ENCODE data around the gene ZSCAN10.

Gene ZSCAN10

DNA sequence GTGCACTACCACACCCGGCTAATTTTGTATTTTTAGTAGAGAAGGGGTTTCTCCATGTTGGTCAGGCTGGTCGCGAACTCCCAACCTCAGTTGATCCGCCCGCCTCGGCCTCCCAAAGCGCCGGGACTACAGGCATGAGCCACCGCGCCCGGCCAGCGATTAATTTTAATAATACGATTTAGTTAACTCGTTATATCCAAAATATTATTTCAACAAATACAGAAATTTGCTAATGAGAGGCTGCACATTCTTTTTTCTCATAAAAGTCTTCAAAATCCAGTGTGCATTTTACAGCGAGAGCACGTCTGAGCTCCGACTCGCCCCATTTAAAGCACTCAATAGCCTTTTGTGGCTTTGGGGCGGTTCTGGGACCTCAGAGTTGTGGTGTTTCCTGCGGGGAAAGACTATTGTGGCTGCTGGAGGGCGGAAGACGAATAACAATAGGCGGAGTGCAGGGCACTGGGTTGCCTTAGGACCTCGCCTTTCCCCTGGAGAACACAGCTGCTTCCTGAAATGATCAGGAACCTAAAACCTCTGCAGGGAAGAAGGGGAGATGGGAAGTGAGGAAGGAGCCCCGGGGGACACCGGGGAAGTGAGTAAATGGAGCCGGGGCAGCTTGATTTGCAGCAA is 2.9 kb upstream of the ZSCAN10 start:
- DNase-seq: peak; percentile 65

DNA sequence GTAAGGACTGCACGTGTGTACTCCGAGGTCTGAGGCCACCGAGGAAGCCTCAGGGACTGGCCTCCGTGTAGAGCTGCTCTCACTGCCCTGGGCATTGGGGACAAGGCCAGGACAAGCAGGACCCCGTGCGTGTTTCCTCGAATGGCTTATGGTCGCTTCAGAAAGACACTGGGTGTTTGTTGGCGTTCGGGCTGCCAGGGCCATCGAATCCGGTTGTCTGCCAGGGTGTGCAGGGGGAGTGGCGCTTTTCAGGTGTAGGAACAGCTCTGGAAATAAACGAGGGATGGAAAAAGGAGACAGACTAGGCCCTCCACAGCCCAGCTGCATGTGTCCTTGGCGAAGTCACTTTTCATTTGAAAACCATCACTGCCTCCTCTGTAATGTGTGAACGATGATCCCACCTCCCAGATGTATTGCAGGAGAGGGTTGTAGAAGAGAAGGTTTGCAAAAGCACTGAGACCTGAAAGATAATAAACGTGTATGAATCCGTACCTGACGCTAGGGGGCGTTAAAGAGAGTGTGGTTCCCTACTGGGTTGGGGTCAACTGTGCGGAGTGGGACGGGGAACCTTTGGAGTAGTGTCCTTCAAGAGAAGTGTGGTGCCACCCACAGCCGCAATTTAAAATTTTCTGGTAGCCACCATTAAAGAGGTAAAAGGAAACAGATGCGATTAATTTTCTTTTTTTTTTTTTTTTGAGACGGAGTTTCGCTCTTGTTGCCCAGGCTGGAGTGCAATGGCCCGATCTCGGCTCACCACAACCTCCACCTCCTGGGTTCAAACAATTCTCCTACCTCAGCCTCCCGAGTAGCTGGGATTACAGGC is 2.1 kb upstream of the ZSCAN10 start:
- DNase-seq: no peak

- peak; percentile 93 for DNase-seq
Measured at GRCh38 chr16:3099732-3100499, 822 bp upstream of the ZSCAN10 start.

- DNase-seq: no peak
Measured at GRCh38 chr16:3099395-3099731, 269 bp upstream of the ZSCAN10 start.

GRCh38 chr16:3097266-3097665 is 1.8 kb downstream of the ZSCAN10 start:
- DNase-seq: no peak

- DNase-seq: no peak
Measured at GRCh38 chr16:3096362-3096761, 2.7 kb downstream of the ZSCAN10 start.

GRCh38 chr16:3095869-3096268 is 3.2 kb downstream of the ZSCAN10 start:
- DNase-seq: no peak

GRCh38 chr16:3094289-3095027 is 4.6 kb downstream of the ZSCAN10 start:
- no peak for DNase-seq

DNA sequence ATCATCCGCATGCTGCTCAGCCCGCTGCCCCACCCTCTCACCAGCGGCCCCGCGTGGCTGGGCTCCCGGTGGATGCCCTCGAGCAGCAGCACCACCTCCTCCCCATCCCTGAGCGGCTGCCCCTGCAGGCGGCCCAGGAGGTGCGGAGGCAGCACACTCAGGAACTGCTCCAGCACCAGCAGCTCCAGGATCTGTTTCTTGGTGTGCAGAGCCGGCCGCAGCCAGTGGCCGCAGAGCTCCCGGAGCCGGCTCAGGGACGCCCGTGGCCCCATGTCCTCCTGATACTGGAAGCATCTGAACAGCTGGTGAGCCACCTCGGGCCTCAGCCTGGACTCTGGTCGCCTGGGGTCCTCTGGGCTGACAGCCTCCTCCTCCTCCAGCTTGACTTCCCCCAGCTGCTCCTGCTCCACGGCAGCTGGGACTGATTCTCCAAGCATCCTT is 6.6 kb downstream of the ZSCAN10 start:
- DNase-seq: no peak

DNA sequence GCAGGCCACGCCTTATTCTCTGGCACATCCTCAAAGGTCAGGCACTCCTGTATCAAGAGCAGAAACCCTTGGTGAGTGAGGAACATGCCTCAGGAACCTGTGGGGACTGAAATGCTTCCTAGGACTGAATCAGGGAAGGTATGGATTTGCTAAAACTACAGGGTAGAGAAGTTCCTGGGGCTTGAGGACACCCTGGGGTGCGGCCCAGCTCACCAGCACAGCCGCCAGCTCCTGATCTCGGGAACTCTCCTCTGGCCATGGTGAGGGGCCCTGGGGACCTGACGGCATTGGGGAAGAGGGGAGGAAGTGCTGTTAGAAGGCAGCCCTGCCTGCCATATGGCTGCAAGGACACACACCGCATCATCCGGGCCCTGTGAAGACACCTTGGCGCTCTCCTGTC is 7.5 kb downstream of the ZSCAN10 start:
- DNase-seq: no peak

GRCh38 chr16:3089717-3090592 is 9.1 kb downstream of the ZSCAN10 start:
- DNase-seq: no peak

- DNase-seq: no peak
Measured at GRCh38 chr16:3088925-3089716, 10.0 kb downstream of the ZSCAN10 start.

DNA sequence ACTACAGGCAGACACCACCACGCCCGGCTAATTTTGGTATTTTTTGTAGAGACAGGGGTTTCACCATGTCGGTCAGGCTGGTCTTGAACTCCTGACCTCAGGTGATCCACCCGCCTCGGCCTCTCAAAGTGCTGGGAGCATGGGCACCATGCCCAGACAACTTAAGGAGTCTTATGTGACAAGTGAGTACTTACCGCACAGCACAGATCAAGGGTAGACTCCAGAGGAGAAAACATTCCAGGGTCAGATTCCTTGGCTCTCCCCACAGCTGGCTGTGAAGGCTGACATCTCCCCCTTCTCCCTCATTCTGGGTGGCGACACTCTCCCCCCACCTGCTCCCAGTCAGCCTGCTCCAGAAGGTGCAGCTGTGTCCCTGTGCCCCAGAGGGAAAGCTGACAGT is 10.6 kb downstream of the ZSCAN10 start:
- no peak for DNase-seq

- DNase-seq: peak; percentile 67
Measured at GRCh38 chr16:3087243-3088235, 11.6 kb downstream of the ZSCAN10 start.

GRCh38 chr16:3086596-3087242 is 12.4 kb downstream of the ZSCAN10 start:
- no peak for DNase-seq

- DNase-seq: no peak
Measured at GRCh38 chr16:3085868-3086595, 13.1 kb downstream of the ZSCAN10 start.

- no peak for DNase-seq
Measured at GRCh38 chr16:3084969-3085670, 14.0 kb downstream of the ZSCAN10 start.

- no peak for DNase-seq
Measured at GRCh38 chr16:3084491-3084890, 14.6 kb downstream of the ZSCAN10 start.
